HepG2 (cell line): ENCODE measurements around the gene CSTPP1.

Experiments
- ELF4 ChIP-seq: sonication (generic); formaldehyde crosslinking; IDR thresholded peaks from 2 replicates; pipeline ENCODE4 v1.5.0; 2020; ENCODE audit warnings: missing genetic modification reagents, mild to moderate bottlenecking, moderate library complexity, borderline replicate concordance
- EP300 ChIP-seq, 3 experiments: sonication (generic) in 1 of 3; formaldehyde crosslinking in 1 of 3; IDR thresholded peaks; 2 replicates each; pipeline versions ENCODE4 v1.5.1 to v1.6.1; 2011 to 2020; ENCODE audit warnings: low read depth in 2 of 3, low read length in 2 of 3, borderline replicate concordance in 1 of 3, improper control_type of control experiment in 1 of 3, mild to moderate bottlenecking in 1 of 3, missing genetic modification reagents in 1 of 3, moderate library complexity in 1 of 3
- GFI1 ChIP-seq: sonication (generic); formaldehyde crosslinking; IDR thresholded peaks from 2 replicates; pipeline ENCODE4 v1.5.0; 2020; ENCODE audit warnings: missing genetic modification reagents, mild to moderate bottlenecking, borderline replicate concordance
- KAT8 ChIP-seq: IDR thresholded peaks from 2 replicates; pipeline ENCODE4 v1.6.1; 2016; ENCODE audit warnings: missing genetic modification reagents, missing compliant biosample characterization
- POLR2A ChIP-seq, 2 experiments: IDR thresholded peaks; 2 replicates each; pipeline ENCODE4 v1.6.1; 2011; ENCODE audit warnings: low read depth in 2 of 2, low read length in 2 of 2, mild to moderate bottlenecking in 1 of 2, moderate library complexity in 1 of 2; ENCODE audit not compliant: insufficient read depth in 1 of 2
- SMARCC2 ChIP-seq: fragments of 450-650 bp; IDR thresholded peaks from 2 replicates; pipeline ENCODE4 v1.6.1; 2017; ENCODE audit warnings: antibody characterized with exemption, mild to moderate bottlenecking
- SP2 ChIP-seq: sonication (generic); formaldehyde crosslinking; IDR thresholded peaks from 2 replicates; pipeline ENCODE4 v1.5.1; 2020; ENCODE audit warnings: mild to moderate bottlenecking, missing genetic modification reagents
- TF ChIP-seq, protein P1 (sequence below): sonication (generic); formaldehyde crosslinking; IDR thresholded peaks from 2 replicates; pipeline ENCODE4 v1.9.0; 2021; ENCODE audit warnings: missing genetic modification reagents, mild to moderate bottlenecking, borderline replicate concordance
- TF ChIP-seq, protein P2 (sequence below): sonication (generic); formaldehyde crosslinking; IDR thresholded peaks from 2 replicates; pipeline ENCODE4 v1.4.0; 2020; ENCODE audit warnings: missing genetic modification reagents
- TF ChIP-seq, protein P3 (sequence below): sonication (generic); formaldehyde crosslinking; IDR thresholded peaks from 2 replicates; pipeline ENCODE4 v1.8.1; 2023; ENCODE audit warnings: mild to moderate bottlenecking, missing genetic modification reagents
- TF ChIP-seq, protein P4 (sequence below): sonication (generic); formaldehyde crosslinking; IDR thresholded peaks from 2 replicates; pipeline ENCODE4 v1.5.0; 2020; ENCODE audit warnings: mild to moderate bottlenecking, missing genetic modification reagents, moderate library complexity
- TF ChIP-seq, protein P5 (sequence below): sonication (generic); formaldehyde crosslinking; IDR thresholded peaks from 2 replicates; pipeline ENCODE4 v1.4.0; 2020; ENCODE audit warnings: mild to moderate bottlenecking, missing genetic modification reagents

DNA sequence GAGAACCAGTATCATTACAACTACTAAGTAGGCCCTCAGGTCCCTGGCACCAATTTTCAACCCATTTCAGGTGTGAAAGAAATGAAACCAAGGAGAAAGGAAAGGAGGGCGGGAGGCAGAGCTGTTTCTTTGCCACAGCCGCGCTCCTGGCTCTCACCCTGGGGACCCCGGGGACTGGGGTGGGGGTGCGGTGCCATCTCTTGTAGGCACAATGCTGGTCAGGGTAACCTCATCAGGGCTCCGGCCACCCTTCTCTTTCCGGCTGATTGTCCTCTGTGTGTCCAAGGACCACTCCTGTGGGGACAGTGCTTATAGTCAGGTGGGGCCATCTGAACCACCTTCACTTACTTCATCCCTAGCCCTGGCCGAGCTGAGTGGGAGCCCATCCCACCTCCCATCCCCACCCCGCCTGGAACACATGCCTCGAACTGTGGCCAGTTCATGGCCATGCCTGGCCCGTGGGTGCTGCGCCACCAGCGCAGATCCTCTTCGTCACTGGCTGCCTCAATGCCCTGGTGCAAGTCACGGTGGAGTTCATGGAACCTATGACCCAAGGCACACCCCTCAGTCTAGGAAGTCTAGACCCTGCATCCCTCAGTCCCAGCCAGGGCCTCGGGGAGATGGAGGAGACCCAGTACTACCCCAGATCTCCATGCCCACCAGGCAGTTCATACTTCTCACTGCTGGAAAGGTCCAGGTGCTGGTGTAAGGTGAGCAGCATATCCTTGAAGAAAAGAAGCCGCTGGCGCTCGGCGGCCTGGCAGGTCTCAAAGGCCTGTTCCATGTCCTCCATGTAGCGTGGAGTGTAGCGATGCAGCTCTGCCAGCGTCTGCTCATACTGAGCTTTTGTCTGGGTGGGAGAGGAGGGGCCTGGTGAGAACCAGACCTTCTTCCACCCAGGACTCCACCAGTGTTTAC is 242.4 kb downstream of the CSTPP1 start:
- TF ChIP-seq POLR2A (IDR thresholded peaks at IDR 0.05; ENCODE audit: insufficient read depth in 1 of 2, low read depth in 2 of 2, low read length in 2 of 2) = no peak
- TF ChIP-seq, protein P1, sequence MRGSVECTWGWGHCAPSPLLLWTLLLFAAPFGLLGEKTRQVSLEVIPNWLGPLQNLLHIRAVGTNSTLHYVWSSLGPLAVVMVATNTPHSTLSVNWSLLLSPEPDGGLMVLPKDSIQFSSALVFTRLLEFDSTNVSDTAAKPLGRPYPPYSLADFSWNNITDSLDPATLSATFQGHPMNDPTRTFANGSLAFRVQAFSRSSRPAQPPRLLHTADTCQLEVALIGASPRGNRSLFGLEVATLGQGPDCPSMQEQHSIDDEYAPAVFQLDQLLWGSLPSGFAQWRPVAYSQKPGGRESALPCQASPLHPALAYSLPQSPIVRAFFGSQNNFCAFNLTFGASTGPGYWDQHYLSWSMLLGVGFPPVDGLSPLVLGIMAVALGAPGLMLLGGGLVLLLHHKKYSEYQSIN (CRISPR knock-in tag) = no peak
- no peak for TF ChIP-seq SMARCC2
- TF ChIP-seq, protein P2, sequence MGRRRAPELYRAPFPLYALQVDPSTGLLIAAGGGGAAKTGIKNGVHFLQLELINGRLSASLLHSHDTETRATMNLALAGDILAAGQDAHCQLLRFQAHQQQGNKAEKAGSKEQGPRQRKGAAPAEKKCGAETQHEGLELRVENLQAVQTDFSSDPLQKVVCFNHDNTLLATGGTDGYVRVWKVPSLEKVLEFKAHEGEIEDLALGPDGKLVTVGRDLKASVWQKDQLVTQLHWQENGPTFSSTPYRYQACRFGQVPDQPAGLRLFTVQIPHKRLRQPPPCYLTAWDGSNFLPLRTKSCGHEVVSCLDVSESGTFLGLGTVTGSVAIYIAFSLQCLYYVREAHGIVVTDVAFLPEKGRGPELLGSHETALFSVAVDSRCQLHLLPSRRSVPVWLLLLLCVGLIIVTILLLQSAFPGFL = no peak
- no peak for TF ChIP-seq KAT8
- no peak for TF ChIP-seq ELF4 (CRISPR knock-in tag)
- TF ChIP-seq, protein P3, sequence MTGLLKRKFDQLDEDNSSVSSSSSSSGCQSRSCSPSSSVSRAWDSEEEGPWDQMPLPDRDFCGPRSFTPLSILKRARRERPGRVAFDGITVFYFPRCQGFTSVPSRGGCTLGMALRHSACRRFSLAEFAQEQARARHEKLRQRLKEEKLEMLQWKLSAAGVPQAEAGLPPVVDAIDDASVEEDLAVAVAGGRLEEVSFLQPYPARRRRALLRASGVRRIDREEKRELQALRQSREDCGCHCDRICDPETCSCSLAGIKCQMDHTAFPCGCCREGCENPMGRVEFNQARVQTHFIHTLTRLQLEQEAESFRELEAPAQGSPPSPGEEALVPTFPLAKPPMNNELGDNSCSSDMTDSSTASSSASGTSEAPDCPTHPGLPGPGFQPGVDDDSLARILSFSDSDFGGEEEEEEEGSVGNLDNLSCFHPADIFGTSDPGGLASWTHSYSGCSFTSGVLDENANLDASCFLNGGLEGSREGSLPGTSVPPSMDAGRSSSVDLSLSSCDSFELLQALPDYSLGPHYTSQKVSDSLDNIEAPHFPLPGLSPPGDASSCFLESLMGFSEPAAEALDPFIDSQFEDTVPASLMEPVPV (CRISPR knock-in tag) = no peak
- TF ChIP-seq, protein P4, sequence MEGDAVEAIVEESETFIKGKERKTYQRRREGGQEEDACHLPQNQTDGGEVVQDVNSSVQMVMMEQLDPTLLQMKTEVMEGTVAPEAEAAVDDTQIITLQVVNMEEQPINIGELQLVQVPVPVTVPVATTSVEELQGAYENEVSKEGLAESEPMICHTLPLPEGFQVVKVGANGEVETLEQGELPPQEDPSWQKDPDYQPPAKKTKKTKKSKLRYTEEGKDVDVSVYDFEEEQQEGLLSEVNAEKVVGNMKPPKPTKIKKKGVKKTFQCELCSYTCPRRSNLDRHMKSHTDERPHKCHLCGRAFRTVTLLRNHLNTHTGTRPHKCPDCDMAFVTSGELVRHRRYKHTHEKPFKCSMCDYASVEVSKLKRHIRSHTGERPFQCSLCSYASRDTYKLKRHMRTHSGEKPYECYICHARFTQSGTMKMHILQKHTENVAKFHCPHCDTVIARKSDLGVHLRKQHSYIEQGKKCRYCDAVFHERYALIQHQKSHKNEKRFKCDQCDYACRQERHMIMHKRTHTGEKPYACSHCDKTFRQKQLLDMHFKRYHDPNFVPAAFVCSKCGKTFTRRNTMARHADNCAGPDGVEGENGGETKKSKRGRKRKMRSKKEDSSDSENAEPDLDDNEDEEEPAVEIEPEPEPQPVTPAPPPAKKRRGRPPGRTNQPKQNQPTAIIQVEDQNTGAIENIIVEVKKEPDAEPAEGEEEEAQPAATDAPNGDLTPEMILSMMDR = no peak
- TF ChIP-seq GFI1 (CRISPR knock-in tag) = no peak
- no peak for TF ChIP-seq EP300 (IDR thresholded peaks at IDR 0.05; ENCODE audit: low read depth in 2 of 2, low read length in 2 of 2)
- TF ChIP-seq EP300 (CRISPR knock-in tag; IDR thresholded peaks at IDR 0.05; ENCODE audit: borderline replicate concordance) = no peak
- TF ChIP-seq SP2 (CRISPR knock-in tag) = no peak
- TF ChIP-seq, protein P5, sequence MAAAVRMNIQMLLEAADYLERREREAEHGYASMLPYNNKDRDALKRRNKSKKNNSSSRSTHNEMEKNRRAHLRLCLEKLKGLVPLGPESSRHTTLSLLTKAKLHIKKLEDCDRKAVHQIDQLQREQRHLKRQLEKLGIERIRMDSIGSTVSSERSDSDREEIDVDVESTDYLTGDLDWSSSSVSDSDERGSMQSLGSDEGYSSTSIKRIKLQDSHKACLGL (CRISPR knock-in tag) = no peak
